Stimulated activated naive B cell treated with anti-CD40 and anti-IgM and Interleukin-4, amounts not matched to agents 10 μg/mL and 1 μg/mL and 100 μg/mL, for 72 hours (primary cell): Measurements from ENCODE around the gene CCNA1.

Experiments used
- ATAC-seq, 2 donors: fragments of 150-1000 bp; cut with Tn5 transposase; replicated peaks; 2 replicates each; pipeline ENCODE4 v1.10.0; 2021; ENCODE audit warnings: moderate library complexity in 1 of 2
- DNase-seq: peaks from one replicate; pipeline ENCODE4 v3.0.0; 2021
- H3K27ac Mint-ChIP-seq: one replicate; pipeline ENCODE4 v1.8.0; 2022; ENCODE audit warnings: mild to moderate bottlenecking, mixed read lengths
- H3K27me3 Mint-ChIP-seq, 2 donors: one replicate each; pipeline ENCODE4 v1.8.0; 2022; ENCODE audit warnings: mixed read lengths in 2 of 2
- H3K36me3 Mint-ChIP-seq, 2 donors: one replicate each; pipeline ENCODE4 v1.8.0; 2022; ENCODE audit warnings: mixed read lengths in 2 of 2, mild to moderate bottlenecking in 1 of 2
- H3K4me1 Mint-ChIP-seq, 2 donors: one replicate each; pipeline ENCODE4 v1.8.0; 2022; ENCODE audit warnings: mixed read lengths in 2 of 2, mild to moderate bottlenecking in 1 of 2
- H3K4me3 Mint-ChIP-seq, 2 donors: one replicate each; pipeline ENCODE4 v1.8.0; 2022; ENCODE audit warnings: mild to moderate bottlenecking in 2 of 2, mixed read lengths in 2 of 2, moderate library complexity in 1 of 2
- H3K9me3 Mint-ChIP-seq, 2 donors: one replicate each; pipeline ENCODE4 v1.8.0; 2022; ENCODE audit warnings: mixed read lengths in 2 of 2, mild to moderate bottlenecking in 1 of 2

Gene CCNA1

DNA sequence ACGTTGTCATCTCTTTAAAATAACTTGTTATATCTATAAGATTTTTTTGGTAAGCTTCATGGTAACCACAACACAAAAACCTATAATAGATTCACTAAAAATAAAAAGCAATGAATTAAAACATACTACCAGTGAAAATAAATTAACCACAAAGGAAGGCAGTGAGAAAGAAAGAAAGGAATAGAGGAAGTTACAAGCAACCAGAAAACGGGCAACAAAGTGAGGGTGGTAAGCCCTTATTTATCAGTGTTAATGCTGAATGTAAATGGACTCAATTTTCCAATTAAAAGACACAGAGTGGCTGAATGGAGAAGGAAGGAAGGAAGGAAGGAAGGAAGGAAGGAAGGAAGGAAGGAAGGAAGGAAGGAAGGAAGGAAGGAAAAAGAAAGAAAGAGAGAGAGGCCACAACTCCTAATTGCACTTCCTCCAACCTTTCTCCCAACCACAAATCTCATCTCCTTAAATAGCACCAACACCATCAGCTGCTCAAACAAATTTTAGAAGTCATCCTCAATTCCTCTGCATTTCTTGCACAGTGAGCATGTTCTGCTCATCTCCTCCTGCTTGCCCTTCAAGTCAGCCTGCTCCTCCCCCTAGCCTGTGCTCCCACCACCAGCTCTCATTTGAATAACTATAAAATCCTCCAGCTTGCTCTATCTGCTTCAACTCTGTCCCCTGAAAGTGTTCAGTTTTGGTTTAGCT is 48.6 kb downstream of the CCNA1 start:
- no peak overlapping the region for H3K27ac Mint-ChIP-seq
- H3K9me3 Mint-ChIP-seq = peaks cover 6 to 7% of the 10 kb centered on the region in 2 donors
- H3K4me3 Mint-ChIP-seq = peak overlapping the region; percentile 29 to 37

DNA sequence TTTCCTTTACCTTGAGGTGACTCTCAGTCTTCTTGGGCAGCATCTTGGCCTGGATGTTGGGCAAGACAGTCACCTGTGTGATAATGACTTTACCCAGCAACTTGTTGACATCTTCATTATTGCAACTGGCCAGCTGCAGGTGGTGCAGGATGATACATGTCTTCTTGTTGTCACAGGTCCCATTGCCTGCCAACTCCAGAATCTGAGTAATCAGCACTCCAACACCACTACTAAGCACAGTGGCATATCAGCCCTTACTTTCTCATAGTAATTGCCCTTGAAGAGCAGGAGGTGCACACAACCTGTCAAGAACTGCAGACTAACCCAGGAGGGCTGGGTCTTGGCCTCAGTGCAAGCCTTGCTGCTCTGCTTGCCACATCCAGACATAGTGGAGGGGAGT is 57.8 kb downstream of the CCNA1 start:
- no peak overlapping the region for H3K4me3 Mint-ChIP-seq

More for the DNA sequence above, 48.6 kb downstream of the CCNA1 start:
- ATAC-seq (peak; percentile 67 to 71), DNase-seq (no peak)
- no peaks in the 10 kb centered on the region for H3K27me3 Mint-ChIP-seq
- H3K4me1 Mint-ChIP-seq = peaks cover 7 to 15% of the 10 kb centered on the region in 2 donors
- H3K36me3 Mint-ChIP-seq = no peaks in the 10 kb centered on the region

More for the DNA sequence above, 57.8 kb downstream of the CCNA1 start:
- H3K27me3 Mint-ChIP-seq = no peaks in the 10 kb centered on the region
- H3K27ac Mint-ChIP-seq = no peak overlapping the region
- no peaks in the 10 kb centered on the region for H3K4me1 Mint-ChIP-seq
- no peaks in the 10 kb centered on the region for H3K36me3 Mint-ChIP-seq
- no peaks in the 10 kb centered on the region for H3K9me3 Mint-ChIP-seq
- ATAC-seq = no peak
- no peak for DNase-seq
